NCI-H2196 treated with DMSO at 0.1 percent for 48 hours (cell line): ENCODE measurements around the gene SLC19A3.

Experiments used
- DNase-seq: peaks from one replicate; lab custom pipeline; 2025; ENCODE audit not compliant: unreplicated experiment; lab: John Stamatoyannopoulos, UW

SLC19A3 gene

GRCh38 chr2:227634201-227634600 is 83.6 kb downstream of the SLC19A3 start:
- DNase-seq, result no peak
